K562 (cell line): Measurements from ENCODE around the gene RFX3. TPM values are rescaled to one million over a fixed set of nuclear protein-coding genes. Genes with fewer than 3 reads are reported as not detected.

Experiments
- ATAC-seq: fragments of 200-7000 bp; cut with Tn5 transposase; 3 replicates; pipeline ENCODE4 v1.9.1; 2020; ENCODE audit warnings: moderate library complexity
- BruUV-seq: library from RNA; stranded (reverse); fragments of 400-500 nt; replicated peaks from 2 replicates; lab custom pipeline; 2021; lab: Mats Ljungman, UMichigan
- CTCF ChIA-PET: fragments of 300-600 bp; formaldehyde crosslinking; extraction: SDS; loops from one replicate; lab custom pipeline; 2021; ENCODE audit warnings: low intra/inter-chr PET ratio; lab: Yijun Ruan, JAX
- POLR2A ChIA-PET: fragments of 300-600, 350-650 bp; sonication (Branson Sonifier 250); formaldehyde crosslinking; extraction: SDS; loops from one replicate; lab custom pipeline; 2021; ENCODE audit warnings: antibody characterized with exemption, inconsistent platforms; lab: Yijun Ruan, JAX
- DNase-seq, 4 experiments: peaks; one replicate each; pipeline versions ENCODE4 v3.0.0 to v3.0.0-alpha.2; 2011 to 2018; ENCODE audit warnings: low spot score in 3 of 4, mixed read lengths in 3 of 4; ENCODE audit errors: extremely low read depth in 1 of 4
- FAIRE-seq: peaks from 2 replicates; lab custom pipeline; 2011; peaks lifted over from hg19 to GRCh38; lab: Jason Lieb, UNC
- H2AFZ ChIP-seq: 2 replicates; pipeline ENCODE4 v1.6.0; 2011; ENCODE audit warnings: low read depth, low read length, control low read depth, inconsistent platforms
- H3K27ac ChIP-seq: fragments of 200-600 bp; 3 replicates; pipeline ENCODE4 v1.8.0; 2011; ENCODE audit warnings: low read depth, mild to moderate bottlenecking, control low read depth, inconsistent platforms, low read length, moderate library complexity, mixed read lengths; ENCODE audit errors: extremely low read depth
- H3K27me3 ChIP-seq, 2 experiments: fragments of 300-600 bp in 1 of 2; 2 replicates in 1 of 2; 3 replicates in 1 of 2; pipeline versions ENCODE4 v1.6.0 to v1.8.0; 2011; ENCODE audit warnings: inconsistent platforms in 2 of 2, low read length in 2 of 2, mild to moderate bottlenecking in 1 of 2, mixed read lengths in 1 of 2, moderate library complexity in 1 of 2; ENCODE audit not compliant: control insufficient read depth in 2 of 2, insufficient read depth in 2 of 2
- H3K36me3 ChIP-seq: fragments of 300-600 bp; 3 replicates; pipeline ENCODE4 v1.8.0; 2011; ENCODE audit warnings: mild to moderate bottlenecking, low read length, inconsistent platforms; ENCODE audit not compliant: control insufficient read depth, insufficient read depth
- H3K4me1 ChIP-seq, 2 experiments: fragments of 200-600 bp in 1 of 2; replicated peaks in 1 of 2; 2 replicates in 1 of 2; 3 replicates in 1 of 2; pipeline versions ENCODE4 v1.5.1 to v1.8.0; 2011; ENCODE audit warnings: inconsistent platforms in 2 of 2, low read length in 2 of 2, mild to moderate bottlenecking in 1 of 2, mixed read lengths in 1 of 2, moderate library complexity in 1 of 2; ENCODE audit not compliant: control insufficient read depth in 2 of 2, insufficient read depth in 2 of 2
- H3K4me2 ChIP-seq: 2 replicates; pipeline ENCODE4 v1.6.1; 2011; ENCODE audit warnings: low read length, control low read depth, inconsistent platforms, mixed read lengths; ENCODE audit not compliant: insufficient read depth
- H3K4me3 ChIP-seq: fragments of 200-600 bp; sonication (generic), shearing (Covaris generic); 2 replicates; pipeline ENCODE4 v1.5.1; 2016; ENCODE audit warnings: control low read depth, inconsistent platforms
- H3K79me2 ChIP-seq: fragments of 200-600 bp; 3 replicates; pipeline ENCODE4 v1.8.0; 2011; ENCODE audit warnings: low read length, inconsistent platforms; ENCODE audit not compliant: control insufficient read depth, insufficient read depth
- H3K9ac ChIP-seq, 2 experiments: 2 replicates each; pipeline versions ENCODE4 v1.6.0 to v1.6.1; 2011; ENCODE audit warnings: low read depth in 2 of 2, low read length in 2 of 2, control low read depth in 1 of 2, inconsistent platforms in 1 of 2, mild to moderate bottlenecking in 1 of 2, mixed read lengths in 1 of 2; ENCODE audit not compliant: insufficient read depth in 1 of 2
- H3K9me1 ChIP-seq: one replicate; pipeline ENCODE4 v1.6.0; 2011; ENCODE audit warnings: inconsistent platforms, mild to moderate bottlenecking, low read length, moderate library complexity; ENCODE audit not compliant: control insufficient read depth, insufficient read depth
- H3K9me3 ChIP-seq: replicated peaks from 2 replicates; pipeline ENCODE4 v1.5.1; 2011; ENCODE audit warnings: low read depth, low read length, inconsistent platforms; ENCODE audit not compliant: control insufficient read depth, insufficient read depth
- H4K20me1 ChIP-seq: replicated peaks from 2 replicates; pipeline ENCODE4 v1.6.1; 2011; ENCODE audit warnings: low read length, inconsistent platforms, mixed read lengths; ENCODE audit not compliant: control insufficient read depth, insufficient read depth
- ATF3 ChIP-seq, 2 experiments: fragments of 450-650 bp in 1 of 2; sonication (generic) in 1 of 2; formaldehyde crosslinking in 1 of 2; IDR thresholded peaks in 1 of 2; conservative IDR thresholded peaks in 1 of 2; 2 replicates each; pipeline versions ENCODE4 v1.6.1 to v1.8.1; 2016 to 2023; ENCODE audit warnings: mild to moderate bottlenecking in 2 of 2, moderate library complexity in 2 of 2, inconsistent platforms in 1 of 2, missing genetic modification reagents in 1 of 2
- E2F3 ChIP-seq: fragments of 250-450 bp; sonication (Bioruptor Pico); IDR thresholded peaks from 2 replicates; pipeline ENCODE4 v1.4.0; 2020; ENCODE audit warnings: mild to moderate bottlenecking
- KAT8 ChIP-seq: fragments of 450-650 bp; IDR thresholded peaks from 2 replicates; pipeline ENCODE4 v1.6.1; 2016; ENCODE audit warnings: low read depth, mild to moderate bottlenecking
- POLR2G ChIP-seq: fragments of 200-400 bp; formaldehyde crosslinking; IDR thresholded peaks from 2 replicates; pipeline ENCODE4 v1.6.1; 2017; ENCODE audit warnings: low read depth, mild to moderate bottlenecking, antibody characterized with exemption, low read length, moderate library complexity
- PTBP1 ChIP-seq: fragments of 200-400 bp; formaldehyde crosslinking; IDR thresholded peaks from 2 replicates; pipeline ENCODE4 v1.6.1; 2017; ENCODE audit warnings: low read depth, low read length
- RERE ChIP-seq: sonication (generic); formaldehyde crosslinking; IDR thresholded peaks from 2 replicates; pipeline ENCODE4 v1.8.0; 2023; ENCODE audit warnings: missing genetic modification reagents, mild to moderate bottlenecking, borderline replicate concordance
- TFE3 ChIP-seq: fragments of 450-650 bp; formaldehyde crosslinking; IDR thresholded peaks from 2 replicates; pipeline ENCODE4 v1.4.0; 2020; ENCODE audit warnings: mild to moderate bottlenecking, mixed read lengths
- WHSC1 ChIP-seq: IDR thresholded peaks from one replicate; pipeline ENCODE4 v1.6.1; 2012; ENCODE audit warnings: low read length, control low read depth, inconsistent platforms
- ZBED1 ChIP-seq: IDR thresholded peaks from 2 replicates; pipeline ENCODE4 v1.6.1; 2014
- ZNF217 ChIP-seq: sonication (generic); formaldehyde crosslinking; IDR thresholded peaks from 2 replicates; pipeline ENCODE4 v1.8.0; 2022; ENCODE audit warnings: mild to moderate bottlenecking, missing genetic modification reagents
- ZNF384 ChIP-seq: IDR thresholded peaks from 2 replicates; pipeline ENCODE4 v1.6.1; 2012; ENCODE audit warnings: low read depth, low read length, improper control_type of control experiment
- WGBS: fragments of 100-300 bp; shearing (Covaris generic); methylation state at CpG from one replicate; pipeline ENCODE4 v1.1.6; 2016; ENCODE audit warnings: low coverage, mixed read lengths; ENCODE audit not compliant: insufficient coverage; ENCODE audit errors: missing lambda C conversion rate; 5-methylcytosine and 5-hydroxymethylcytosine counted together
- in situ Hi-C: fragments of 300-500 bp; cut with MboI; formaldehyde crosslinking; loops from 4 replicates; pipeline ENCODE4 v1.15.0; 2018; ENCODE audit warnings: inconsistent platforms, mixed read lengths
- intact Hi-C: fragments of 100-400 bp; cut with micrococcal nuclease; formaldehyde crosslinking; loops from 2 replicates; pipeline ENCODE4 v1.14.2; 2022
- polyA plus RNA-seq, 8 experiments: library from polyadenylated mRNA; depleted of rRNA in 4 of 8; stranded (reverse) in 5 of 8; unstranded in 3 of 8; fragments of >200 nt; fragmentation: Nextera tagmentation in 2 of 8; fragmentation: Illumina TruSeq in 1 of 8; extraction: Ambion mirVana in 2 of 8; extraction: Trizol in 1 of 8; gene quantifications; 2 replicates each; pipeline versions ENCODE4 v1.2.1 to v1.2.3, GENCODE V29; 2011 to 2014; ENCODE audit warnings: inconsistent platforms in 1 of 8, missing spikeins in 1 of 8
- total RNA-seq, 7 experiments: library from RNA; depleted of rRNA in 6 of 7; stranded (reverse); fragments of >200 nt in 6 of 7; fragmentation: Illumina TruSeq in 2 of 7; extraction: Trizol in 2 of 7; gene quantifications; 2 replicates each; pipeline versions ENCODE4 v1.2.1 to v1.2.3, GENCODE V29; 2011 to 2021; ENCODE audit warnings: low replicate concordance in 1 of 7
- TF ChIP-seq, protein P1 (sequence below), 2 experiments: fragments of 450-650 bp; conservative IDR thresholded peaks; 2 replicates each; pipeline ENCODE4 v1.6.1; 2017; ENCODE audit warnings: mild to moderate bottlenecking in 2 of 2, moderate library complexity in 2 of 2

RFX3 gene
- total and polyA plus RNA-seq, 9 of the 15 experiments (the other 6 are each of a cell fraction or from before 2014, with no cell fraction given): 0.86 to 4.9 (median 2.0) TPM

DNA sequence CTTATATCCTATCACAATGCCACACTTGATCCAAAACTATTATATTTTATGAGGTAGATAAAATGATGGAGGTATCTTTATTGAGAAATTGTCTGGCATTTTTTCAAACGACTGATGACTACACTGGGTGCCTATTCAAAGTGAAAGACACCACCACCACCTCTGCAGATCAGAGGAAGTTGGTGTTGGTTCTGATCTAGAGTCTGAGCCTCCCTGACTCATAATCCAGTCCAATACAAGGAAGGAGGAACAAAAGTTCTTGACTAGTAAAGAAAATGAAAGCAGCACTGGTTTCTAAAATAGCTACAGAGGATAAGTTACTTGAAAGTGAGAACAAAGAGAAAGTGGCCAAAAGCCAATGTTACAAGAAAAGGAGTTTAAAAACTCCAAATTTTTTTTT lies 139.9 kb downstream of the RFX3 start:
- Histone ChIP-seq H3K4me1 (no peaks in the 10 kb centered on the region), H3K79me2 (no peaks in the 10 kb centered on the region), H2AFZ (no peak overlapping the region), H3K4me2 (no peak overlapping the region), H3K36me3 (no peaks in the 10 kb centered on the region), H3K9me3 (no peaks in the 10 kb centered on the region), H3K27me3 (no peaks in the 10 kb centered on the region), H4K20me1 (no peaks in the 10 kb centered on the region), H3K9ac (no peak overlapping the region), H3K27ac (no peak overlapping the region), H3K9me1 (no peaks in the 10 kb centered on the region), H3K4me3 (no peak overlapping the region)
- DNase-seq (no peak), FAIRE-seq (no peak), ATAC-seq (no peak)
- intact Hi-C loops (no loop called here), in situ Hi-C loops (no loop called here)
- 11% methylated on average over 1 of the region's 1 CpG for WGBS
- ChIA-PET POLR2A (no interaction called here), CTCF (no interaction called here)
- no TSS peak for BruUV-seq
- TF ChIP-seq POLR2G: no peak
- TF ChIP-seq TFE3 (CRISPR knock-in tag): no peak
- TF ChIP-seq, protein P1, sequence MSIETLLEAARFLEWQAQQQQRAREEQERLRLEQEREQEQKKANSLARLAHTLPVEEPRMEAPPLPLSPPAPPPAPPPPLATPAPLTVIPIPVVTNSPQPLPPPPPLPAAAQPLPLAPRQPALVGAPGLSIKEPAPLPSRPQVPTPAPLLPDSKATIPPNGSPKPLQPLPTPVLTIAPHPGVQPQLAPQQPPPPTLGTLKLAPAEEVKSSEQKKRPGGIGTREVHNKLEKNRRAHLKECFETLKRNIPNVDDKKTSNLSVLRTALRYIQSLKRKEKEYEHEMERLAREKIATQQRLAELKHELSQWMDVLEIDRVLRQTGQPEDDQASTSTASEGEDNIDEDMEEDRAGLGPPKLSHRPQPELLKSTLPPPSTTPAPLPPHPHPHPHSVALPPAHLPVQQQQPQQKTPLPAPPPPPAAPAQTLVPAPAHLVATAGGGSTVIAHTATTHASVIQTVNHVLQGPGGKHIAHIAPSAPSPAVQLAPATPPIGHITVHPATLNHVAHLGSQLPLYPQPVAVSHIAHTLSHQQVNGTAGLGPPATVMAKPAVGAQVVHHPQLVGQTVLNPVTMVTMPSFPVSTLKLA (conservative IDR thresholded peaks at IDR 0.05): no peak
- no peak for TF ChIP-seq ZNF217 (CRISPR knock-in tag)
- no peak for TF ChIP-seq ZNF384
- TF ChIP-seq E2F3 (CRISPR knock-in tag): no peak
- no peak for TF ChIP-seq KAT8
- no peak for TF ChIP-seq ZBED1
- TF ChIP-seq WHSC1: no peak
- no peak for TF ChIP-seq ATF3 (IDR thresholded peaks at IDR 0.05)
- no peak for TF ChIP-seq ATF3 (CRISPR knock-in tag; conservative IDR thresholded peaks at IDR 0.05)
- TF ChIP-seq PTBP1: no peak
- TF ChIP-seq RERE (CRISPR knock-in tag): no peak
